ENCODE data around the gene IL27RA.

DNA sequence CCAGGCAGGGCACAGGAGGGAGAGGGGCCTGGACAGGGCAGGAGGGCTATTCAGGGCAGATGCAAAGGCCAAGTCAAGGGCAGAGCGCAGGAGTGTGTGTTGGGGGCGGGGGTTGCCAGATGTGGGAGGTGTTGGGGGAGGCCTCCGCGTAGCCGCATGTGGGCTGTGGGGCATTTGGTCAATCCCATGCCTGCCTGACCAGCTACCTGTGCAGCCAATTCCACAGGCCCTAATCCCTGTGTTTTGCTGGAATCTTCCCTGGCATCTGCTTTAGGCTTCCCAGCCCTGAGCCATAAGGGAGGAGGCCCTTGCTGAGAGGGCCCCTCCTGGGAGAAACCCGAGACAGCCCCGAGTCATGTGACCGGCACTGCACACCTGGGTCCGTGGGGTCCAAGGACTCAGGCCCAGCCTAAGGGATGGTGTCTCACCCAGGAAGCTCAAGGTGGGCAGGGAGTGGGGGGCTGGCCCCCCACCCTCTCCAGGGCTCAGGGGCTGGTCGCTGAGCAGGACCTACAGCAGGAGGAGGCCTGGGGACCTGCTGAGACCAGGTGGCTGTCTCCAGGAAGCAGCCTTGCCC, 45.7 kb upstream of the IL27RA start:
- TF ChIP-seq, protein P1, sequence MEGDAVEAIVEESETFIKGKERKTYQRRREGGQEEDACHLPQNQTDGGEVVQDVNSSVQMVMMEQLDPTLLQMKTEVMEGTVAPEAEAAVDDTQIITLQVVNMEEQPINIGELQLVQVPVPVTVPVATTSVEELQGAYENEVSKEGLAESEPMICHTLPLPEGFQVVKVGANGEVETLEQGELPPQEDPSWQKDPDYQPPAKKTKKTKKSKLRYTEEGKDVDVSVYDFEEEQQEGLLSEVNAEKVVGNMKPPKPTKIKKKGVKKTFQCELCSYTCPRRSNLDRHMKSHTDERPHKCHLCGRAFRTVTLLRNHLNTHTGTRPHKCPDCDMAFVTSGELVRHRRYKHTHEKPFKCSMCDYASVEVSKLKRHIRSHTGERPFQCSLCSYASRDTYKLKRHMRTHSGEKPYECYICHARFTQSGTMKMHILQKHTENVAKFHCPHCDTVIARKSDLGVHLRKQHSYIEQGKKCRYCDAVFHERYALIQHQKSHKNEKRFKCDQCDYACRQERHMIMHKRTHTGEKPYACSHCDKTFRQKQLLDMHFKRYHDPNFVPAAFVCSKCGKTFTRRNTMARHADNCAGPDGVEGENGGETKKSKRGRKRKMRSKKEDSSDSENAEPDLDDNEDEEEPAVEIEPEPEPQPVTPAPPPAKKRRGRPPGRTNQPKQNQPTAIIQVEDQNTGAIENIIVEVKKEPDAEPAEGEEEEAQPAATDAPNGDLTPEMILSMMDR (IDR thresholded peaks at IDR 0.05): no peak
- TF ChIP-seq POLR2A (IDR thresholded peaks at IDR 0.05): no peak

All from testis (tissue), 2 donors.